Measurements from ENCODE around the gene CAND2. TPM values are rescaled to one million over a fixed set of nuclear protein-coding genes. Genes with fewer than 3 reads are reported as not detected.

The CAND2 gene
- total RNA-seq, 1 experiment from 2014 or later, result 8.2 TPM

DNA sequence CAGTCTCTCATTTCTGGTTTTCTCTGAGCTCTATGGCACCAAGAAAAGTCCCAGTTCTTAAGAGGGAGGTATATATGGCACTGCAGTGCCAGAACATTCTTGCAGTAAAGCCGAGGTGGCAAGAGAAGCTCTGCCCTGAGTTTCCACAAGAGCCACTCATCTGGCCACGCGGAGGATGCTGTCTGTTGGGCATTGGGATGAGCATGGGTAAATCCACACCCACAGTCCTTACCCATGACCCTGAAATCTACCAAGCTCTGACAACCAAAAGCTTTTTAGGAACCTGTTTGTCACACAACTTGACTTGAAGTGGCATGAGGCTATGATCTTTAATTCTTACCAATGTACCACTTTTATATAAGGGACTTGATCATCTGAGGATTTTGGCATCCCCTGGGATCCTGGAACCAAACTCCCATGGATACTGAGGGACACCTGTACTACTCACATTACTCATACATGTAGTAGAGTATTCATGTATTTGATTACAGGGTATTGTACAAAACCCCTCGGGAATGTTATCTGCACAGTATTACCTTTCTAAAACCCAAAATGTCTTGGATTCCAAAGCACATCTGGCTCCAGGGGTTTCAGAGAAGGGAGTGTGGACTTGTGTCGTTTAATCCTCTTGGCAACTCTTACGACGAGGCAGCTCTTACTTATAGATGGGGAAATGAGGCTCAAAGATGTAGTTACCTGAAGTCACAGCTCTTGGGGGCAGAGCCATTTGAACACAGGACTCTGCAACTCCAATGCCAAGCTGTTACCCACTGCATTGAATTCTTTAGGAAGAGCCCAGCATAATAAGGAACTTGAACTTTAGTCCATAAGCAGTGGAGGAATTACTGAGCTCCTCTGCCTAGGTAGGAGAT, 36.1 kb downstream of the CAND2 start:
- no TSS peak for BruUV-seq (replicated peaks)
- DNase-seq (ENCODE audit: low spot score), result no peak
- Histone ChIP-seq H3K36me3 (ENCODE audit: insufficient read depth, low read length, poor library complexity, severe bottlenecking) (peaks cover 71% of the 10 kb centered on the region), H3K27me3 (replicated peaks; ENCODE audit: insufficient read depth, low read depth, low read length, poor library complexity) (no peaks in the 10 kb centered on the region), H3K4me3 (ENCODE audit: low read depth, low read length, poor library complexity, severe bottlenecking) (no peak overlapping the region), H3K27ac (ENCODE audit: low read depth, low read length, poor library complexity, severe bottlenecking) (no peak overlapping the region), H3K4me1 (ENCODE audit: insufficient read depth, low read length, poor library complexity, severe bottlenecking) (no peaks in the 10 kb centered on the region), H3K9me3 (ENCODE audit: low read depth, low read length, poor library complexity, severe bottlenecking) (no peaks in the 10 kb centered on the region)
- intact Hi-C loops (cut with micrococcal nuclease; ENCODE audit: unreplicated experiment), result no loop called here
- POLR2A ChIA-PET (ENCODE audit: low non-redundant PET), result interaction anchor here (0.6 to 1.6 kb wide), 3 partner anchors 11 to 331 kb away, joined by 3 read pairs; no protein-coding TSS in a partner anchor
- CTCF ChIA-PET, result interaction anchor here (0.5 to 1.4 kb wide), 2 partner anchors 9 to 197 kb away, joined by 4 to 5 read pairs; partner anchors contain the start of gene RPL32
- TF ChIP-seq EZH2 (IDR thresholded peaks at IDR 0.05; ENCODE audit: borderline replicate concordance, low read depth, low read length, poor library complexity, severe bottlenecking), result no peak
- TF ChIP-seq, protein P1, sequence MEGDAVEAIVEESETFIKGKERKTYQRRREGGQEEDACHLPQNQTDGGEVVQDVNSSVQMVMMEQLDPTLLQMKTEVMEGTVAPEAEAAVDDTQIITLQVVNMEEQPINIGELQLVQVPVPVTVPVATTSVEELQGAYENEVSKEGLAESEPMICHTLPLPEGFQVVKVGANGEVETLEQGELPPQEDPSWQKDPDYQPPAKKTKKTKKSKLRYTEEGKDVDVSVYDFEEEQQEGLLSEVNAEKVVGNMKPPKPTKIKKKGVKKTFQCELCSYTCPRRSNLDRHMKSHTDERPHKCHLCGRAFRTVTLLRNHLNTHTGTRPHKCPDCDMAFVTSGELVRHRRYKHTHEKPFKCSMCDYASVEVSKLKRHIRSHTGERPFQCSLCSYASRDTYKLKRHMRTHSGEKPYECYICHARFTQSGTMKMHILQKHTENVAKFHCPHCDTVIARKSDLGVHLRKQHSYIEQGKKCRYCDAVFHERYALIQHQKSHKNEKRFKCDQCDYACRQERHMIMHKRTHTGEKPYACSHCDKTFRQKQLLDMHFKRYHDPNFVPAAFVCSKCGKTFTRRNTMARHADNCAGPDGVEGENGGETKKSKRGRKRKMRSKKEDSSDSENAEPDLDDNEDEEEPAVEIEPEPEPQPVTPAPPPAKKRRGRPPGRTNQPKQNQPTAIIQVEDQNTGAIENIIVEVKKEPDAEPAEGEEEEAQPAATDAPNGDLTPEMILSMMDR (conservative IDR thresholded peaks at IDR 0.05; ENCODE audit: low read depth, low read length), result no peak

GRCh38 chr3:12833222-12834161, 37.0 kb downstream of the CAND2 start:
- BruUV-seq (replicated peaks), result no TSS peak
- TF ChIP-seq EZH2 (IDR thresholded peaks at IDR 0.05; ENCODE audit: borderline replicate concordance, low read depth, low read length, poor library complexity, severe bottlenecking), result no peak
- TF ChIP-seq, protein P1 (conservative IDR thresholded peaks at IDR 0.05; ENCODE audit: low read depth, low read length), result no peak
- POLR2A ChIA-PET (ENCODE audit: low non-redundant PET), result interaction anchor here (0.5 to 1.6 kb wide), 3 partner anchors 23 to 332 kb away, joined by 3 to 4 read pairs (median 3); no protein-coding TSS in a partner anchor
- Histone ChIP-seq H3K27ac (ENCODE audit: low read depth, low read length, poor library complexity, severe bottlenecking) (no peak overlapping the region), H3K4me3 (ENCODE audit: low read depth, low read length, poor library complexity, severe bottlenecking) (no peak overlapping the region), H3K9me3 (ENCODE audit: low read depth, low read length, poor library complexity, severe bottlenecking) (no peaks in the 10 kb centered on the region), H3K4me1 (ENCODE audit: insufficient read depth, low read length, poor library complexity, severe bottlenecking) (peaks cover 9% of the 10 kb centered on the region), H3K36me3 (ENCODE audit: insufficient read depth, low read length, poor library complexity, severe bottlenecking) (peaks cover 80% of the 10 kb centered on the region), H3K27me3 (replicated peaks; ENCODE audit: insufficient read depth, low read depth, low read length, poor library complexity) (no peaks in the 10 kb centered on the region)
- intact Hi-C loops (cut with micrococcal nuclease; ENCODE audit: unreplicated experiment), result no loop called here
- no peak for DNase-seq (ENCODE audit: low spot score)
- CTCF ChIA-PET, result no interaction called here

DNA sequence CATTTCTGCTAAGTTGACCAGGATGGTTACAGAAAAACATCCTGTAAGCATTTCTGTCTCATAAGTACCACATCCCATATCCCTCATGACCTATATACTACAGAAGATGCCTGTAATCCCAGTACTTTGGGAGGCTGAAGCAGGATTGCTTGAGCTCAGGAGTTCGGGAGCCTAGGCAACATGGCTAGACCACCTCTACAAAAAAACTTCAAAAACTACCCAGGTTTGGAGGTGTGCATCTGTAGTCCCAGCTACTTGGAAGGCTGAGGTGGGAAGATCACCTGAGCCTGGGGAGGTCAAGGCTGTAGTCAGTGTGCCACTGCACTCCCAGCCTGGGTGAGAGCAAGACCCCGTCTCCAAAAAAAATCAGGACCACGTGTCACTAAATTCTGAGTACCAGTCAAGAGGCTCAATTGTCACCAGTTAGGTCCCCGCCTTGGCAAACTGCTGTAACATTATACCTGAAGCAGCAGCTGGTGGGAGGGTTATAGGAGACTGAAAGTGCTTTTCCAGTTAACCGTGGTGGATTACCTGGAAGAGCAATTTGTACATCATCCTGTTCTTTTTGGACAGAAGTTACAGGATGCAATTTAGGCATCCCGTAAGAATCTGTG, 38.7 kb downstream of the CAND2 start:
- no peaks in the 10 kb centered on the region for H3K9me3 ChIP-seq (ENCODE audit: low read depth, low read length, poor library complexity, severe bottlenecking)

More for the DNA sequence above, 38.7 kb downstream of the CAND2 start:
- BruUV-seq (replicated peaks), result no TSS peak
- peaks cover 96% of the 10 kb centered on the region for H3K36me3 ChIP-seq (ENCODE audit: insufficient read depth, low read length, poor library complexity, severe bottlenecking)
- no peak overlapping the region for H3K27ac ChIP-seq (ENCODE audit: low read depth, low read length, poor library complexity, severe bottlenecking)
- ChIA-PET CTCF (no interaction called here), POLR2A (ENCODE audit: low non-redundant PET) (no interaction called here)
- no peak overlapping the region for H3K4me3 ChIP-seq (ENCODE audit: low read depth, low read length, poor library complexity, severe bottlenecking)
- intact Hi-C loops (cut with micrococcal nuclease; ENCODE audit: unreplicated experiment), result no loop called here
- DNase-seq (ENCODE audit: low spot score), result no peak
- H3K27me3 ChIP-seq (replicated peaks; ENCODE audit: insufficient read depth, low read depth, low read length, poor library complexity), result no peaks in the 10 kb centered on the region
- TF ChIP-seq, protein P1 (conservative IDR thresholded peaks at IDR 0.05; ENCODE audit: low read depth, low read length), result no peak
- TF ChIP-seq EZH2 (IDR thresholded peaks at IDR 0.05; ENCODE audit: borderline replicate concordance, low read depth, low read length, poor library complexity, severe bottlenecking), result no peak
- peaks cover 24% of the 10 kb centered on the region for H3K4me1 ChIP-seq (ENCODE audit: insufficient read depth, low read length, poor library complexity, severe bottlenecking)
